ENCODE results near the gene DLGAP1. TPM values are rescaled to one million over a fixed set of nuclear protein-coding genes. Genes with fewer than 3 reads are reported as not detected.
A peak's percentile ranks its signal among the peaks of the same experiment; 100 is the strongest.

DLGAP1 gene
- total and polyA plus RNA-seq, 2 experiments from 2014 or later = 17.0 to 48.5 TPM

DNA sequence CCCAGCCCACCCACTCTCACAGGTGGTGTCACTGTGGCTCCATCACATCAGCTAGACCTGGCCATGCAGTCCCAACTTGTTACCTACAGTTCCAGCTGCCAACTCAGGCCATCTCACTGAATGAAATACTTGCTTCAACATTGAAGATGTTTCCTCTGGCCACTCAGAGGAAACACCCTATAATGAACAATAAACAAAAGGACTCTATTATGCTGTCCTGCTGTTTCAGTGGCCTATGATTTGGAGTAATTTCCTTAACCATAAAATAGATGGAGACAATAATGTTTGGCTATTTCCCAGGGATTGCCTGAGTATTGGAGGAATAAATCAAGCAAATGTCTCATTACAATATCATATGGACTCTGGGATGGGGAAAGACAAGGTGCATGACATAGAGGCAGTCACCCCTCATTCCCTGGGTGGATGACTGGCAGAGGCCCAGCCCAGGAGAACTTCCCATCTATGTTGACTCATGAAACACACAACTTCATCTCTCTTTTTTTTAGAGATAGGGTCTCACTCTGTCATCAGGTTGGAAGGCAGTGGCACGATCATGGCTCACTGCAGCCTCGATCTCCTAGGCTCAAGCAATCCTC, 870.7 kb downstream of the DLGAP1 start:
- H3K79me2 ChIP-seq (replicated peaks; ENCODE audit: insufficient read depth) = no peaks in the 10 kb centered on the region
- ATAC-seq (no peak), DNase-seq (ENCODE audit: low spot score) (no peak)
- peaks cover 6% of the 10 kb centered on the region; the same call in 2 of the 3 replicates for H3K36me3 Mint-ChIP-seq (ENCODE audit: low read depth)
- no peaks in the 10 kb centered on the region for H4K20me1 ChIP-seq (replicated peaks; ENCODE audit: insufficient read depth)
- H3K4me1 Mint-ChIP-seq = peaks cover 36% of the 10 kb centered on the region
- no peak overlapping the region for H2AFZ ChIP-seq
- peaks cover 6% of the 10 kb centered on the region for H3F3A ChIP-seq (replicated peaks; ENCODE audit: low read depth)
- no peak overlapping the region for H3K4me3 Mint-ChIP-seq
- H3K4me2 ChIP-seq = no peak overlapping the region
- peak overlapping the region; percentile 91 for H3K27ac Mint-ChIP-seq
- H3K36me3 ChIP-seq (ENCODE audit: insufficient read depth) = no peaks in the 10 kb centered on the region
- peak overlapping the region; percentile 93 for H3K27ac ChIP-seq (ENCODE audit: low read depth)
- no peaks in the 10 kb centered on the region for H3K9me2 ChIP-seq (ENCODE audit: insufficient read depth)
- peaks cover 22% of the 10 kb centered on the region for H3K4me1 ChIP-seq (ENCODE audit: insufficient read depth)
- peaks cover 6% of the 10 kb centered on the region; the same call in 1 of the 3 replicates for H3K9me3 Mint-ChIP-seq
- H3K4me3 ChIP-seq = no peak overlapping the region
- H3K27me3 Mint-ChIP-seq (ENCODE audit: insufficient read depth, low read depth, poor library complexity) = peaks cover 6% of the 10 kb centered on the region
- no peak for TF ChIP-seq EZH2phosphoT487 (IDR thresholded peaks at IDR 0.05; ENCODE audit: unreplicated experiment)
- TF ChIP-seq, protein P1, sequence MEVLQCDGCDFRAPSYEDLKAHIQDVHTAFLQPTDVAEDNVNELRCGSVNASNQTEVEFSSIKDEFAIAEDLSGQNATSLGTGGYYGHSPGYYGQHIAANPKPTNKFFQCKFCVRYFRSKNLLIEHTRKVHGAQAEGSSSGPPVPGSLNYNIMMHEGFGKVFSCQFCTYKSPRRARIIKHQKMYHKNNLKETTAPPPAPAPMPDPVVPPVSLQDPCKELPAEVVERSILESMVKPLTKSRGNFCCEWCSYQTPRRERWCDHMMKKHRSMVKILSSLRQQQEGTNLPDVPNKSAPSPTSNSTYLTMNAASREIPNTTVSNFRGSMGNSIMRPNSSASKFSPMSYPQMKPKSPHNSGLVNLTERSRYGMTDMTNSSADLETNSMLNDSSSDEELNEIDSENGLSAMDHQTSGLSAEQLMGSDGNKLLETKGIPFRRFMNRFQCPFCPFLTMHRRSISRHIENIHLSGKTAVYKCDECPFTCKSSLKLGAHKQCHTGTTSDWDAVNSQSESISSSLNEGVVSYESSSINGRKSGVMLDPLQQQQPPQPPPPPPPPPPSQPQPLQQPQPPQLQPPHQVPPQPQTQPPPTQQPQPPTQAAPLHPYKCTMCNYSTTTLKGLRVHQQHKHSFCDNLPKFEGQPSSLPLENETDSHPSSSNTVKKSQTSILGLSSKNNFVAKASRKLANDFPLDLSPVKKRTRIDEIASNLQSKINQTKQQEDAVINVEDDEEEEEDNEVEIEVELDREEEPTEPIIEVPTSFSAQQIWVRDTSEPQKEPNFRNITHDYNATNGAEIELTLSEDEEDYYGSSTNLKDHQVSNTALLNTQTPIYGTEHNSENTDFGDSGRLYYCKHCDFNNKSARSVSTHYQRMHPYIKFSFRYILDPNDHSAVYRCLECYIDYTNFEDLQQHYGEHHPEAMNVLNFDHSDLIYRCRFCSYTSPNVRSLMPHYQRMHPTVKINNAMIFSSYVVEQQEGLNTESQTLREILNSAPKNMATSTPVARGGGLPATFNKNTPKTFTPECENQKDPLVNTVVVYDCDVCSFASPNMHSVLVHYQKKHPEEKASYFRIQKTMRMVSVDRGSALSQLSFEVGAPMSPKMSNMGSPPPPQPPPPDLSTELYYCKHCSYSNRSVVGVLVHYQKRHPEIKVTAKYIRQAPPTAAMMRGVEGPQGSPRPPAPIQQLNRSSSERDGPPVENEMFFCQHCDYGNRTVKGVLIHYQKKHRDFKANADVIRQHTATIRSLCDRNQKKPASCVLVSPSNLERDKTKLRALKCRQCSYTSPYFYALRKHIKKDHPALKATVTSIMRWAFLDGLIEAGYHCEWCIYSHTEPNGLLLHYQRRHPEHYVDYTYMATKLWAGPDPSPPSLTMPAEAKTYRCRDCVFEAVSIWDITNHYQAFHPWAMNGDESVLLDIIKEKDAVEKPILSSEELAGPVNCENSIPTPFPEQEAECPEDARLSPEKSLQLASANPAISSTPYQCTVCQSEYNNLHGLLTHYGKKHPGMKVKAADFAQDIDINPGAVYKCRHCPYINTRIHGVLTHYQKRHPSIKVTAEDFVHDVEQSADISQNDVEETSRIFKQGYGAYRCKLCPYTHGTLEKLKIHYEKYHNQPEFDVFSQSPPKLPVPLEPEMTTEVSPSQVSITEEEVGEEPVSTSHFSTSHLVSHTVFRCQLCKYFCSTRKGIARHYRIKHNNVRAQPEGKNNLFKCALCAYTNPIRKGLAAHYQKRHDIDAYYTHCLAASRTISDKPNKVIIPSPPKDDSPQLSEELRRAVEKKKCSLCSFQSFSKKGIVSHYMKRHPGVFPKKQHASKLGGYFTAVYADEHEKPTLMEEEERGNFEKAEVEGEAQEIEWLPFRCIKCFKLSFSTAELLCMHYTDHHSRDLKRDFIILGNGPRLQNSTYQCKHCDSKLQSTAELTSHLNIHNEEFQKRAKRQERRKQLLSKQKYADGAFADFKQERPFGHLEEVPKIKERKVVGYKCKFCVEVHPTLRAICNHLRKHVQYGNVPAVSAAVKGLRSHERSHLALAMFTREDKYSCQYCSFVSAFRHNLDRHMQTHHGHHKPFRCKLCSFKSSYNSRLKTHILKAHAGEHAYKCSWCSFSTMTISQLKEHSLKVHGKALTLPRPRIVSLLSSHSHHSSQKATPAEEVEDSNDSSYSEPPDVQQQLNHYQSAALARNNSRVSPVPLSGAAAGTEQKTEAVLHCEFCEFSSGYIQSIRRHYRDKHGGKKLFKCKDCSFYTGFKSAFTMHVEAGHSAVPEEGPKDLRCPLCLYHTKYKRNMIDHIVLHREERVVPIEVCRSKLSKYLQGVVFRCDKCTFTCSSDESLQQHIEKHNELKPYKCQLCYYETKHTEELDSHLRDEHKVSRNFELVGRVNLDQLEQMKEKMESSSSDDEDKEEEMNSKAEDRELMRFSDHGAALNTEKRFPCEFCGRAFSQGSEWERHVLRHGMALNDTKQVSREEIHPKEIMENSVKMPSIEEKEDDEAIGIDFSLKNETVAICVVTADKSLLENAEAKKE (CRISPR knock-in tag; IDR thresholded peaks at IDR 0.05) = no peak
- TF ChIP-seq, protein P2, sequence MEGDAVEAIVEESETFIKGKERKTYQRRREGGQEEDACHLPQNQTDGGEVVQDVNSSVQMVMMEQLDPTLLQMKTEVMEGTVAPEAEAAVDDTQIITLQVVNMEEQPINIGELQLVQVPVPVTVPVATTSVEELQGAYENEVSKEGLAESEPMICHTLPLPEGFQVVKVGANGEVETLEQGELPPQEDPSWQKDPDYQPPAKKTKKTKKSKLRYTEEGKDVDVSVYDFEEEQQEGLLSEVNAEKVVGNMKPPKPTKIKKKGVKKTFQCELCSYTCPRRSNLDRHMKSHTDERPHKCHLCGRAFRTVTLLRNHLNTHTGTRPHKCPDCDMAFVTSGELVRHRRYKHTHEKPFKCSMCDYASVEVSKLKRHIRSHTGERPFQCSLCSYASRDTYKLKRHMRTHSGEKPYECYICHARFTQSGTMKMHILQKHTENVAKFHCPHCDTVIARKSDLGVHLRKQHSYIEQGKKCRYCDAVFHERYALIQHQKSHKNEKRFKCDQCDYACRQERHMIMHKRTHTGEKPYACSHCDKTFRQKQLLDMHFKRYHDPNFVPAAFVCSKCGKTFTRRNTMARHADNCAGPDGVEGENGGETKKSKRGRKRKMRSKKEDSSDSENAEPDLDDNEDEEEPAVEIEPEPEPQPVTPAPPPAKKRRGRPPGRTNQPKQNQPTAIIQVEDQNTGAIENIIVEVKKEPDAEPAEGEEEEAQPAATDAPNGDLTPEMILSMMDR (conservative IDR thresholded peaks at IDR 0.05; ENCODE audit: low read depth in 2 of 2) = no peak
- TF ChIP-seq STAT1 (IDR thresholded peaks at IDR 0.05; ENCODE audit: unreplicated experiment) = no peak
- no peak for TF ChIP-seq ZNF114 (CRISPR knock-in tag; IDR thresholded peaks at IDR 0.05)
- TF ChIP-seq, protein P3, sequence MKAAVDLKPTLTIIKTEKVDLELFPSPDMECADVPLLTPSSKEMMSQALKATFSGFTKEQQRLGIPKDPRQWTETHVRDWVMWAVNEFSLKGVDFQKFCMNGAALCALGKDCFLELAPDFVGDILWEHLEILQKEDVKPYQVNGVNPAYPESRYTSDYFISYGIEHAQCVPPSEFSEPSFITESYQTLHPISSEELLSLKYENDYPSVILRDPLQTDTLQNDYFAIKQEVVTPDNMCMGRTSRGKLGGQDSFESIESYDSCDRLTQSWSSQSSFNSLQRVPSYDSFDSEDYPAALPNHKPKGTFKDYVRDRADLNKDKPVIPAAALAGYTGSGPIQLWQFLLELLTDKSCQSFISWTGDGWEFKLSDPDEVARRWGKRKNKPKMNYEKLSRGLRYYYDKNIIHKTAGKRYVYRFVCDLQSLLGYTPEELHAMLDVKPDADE (IDR thresholded peaks at IDR 0.05) = no peak
- TF ChIP-seq ZNF331 (CRISPR knock-in tag; IDR thresholded peaks at IDR 0.05; ENCODE audit: low read depth) = no peak
- no peak for TF ChIP-seq NANOG (IDR thresholded peaks at IDR 0.05; ENCODE audit: borderline replicate concordance)
- no peak for TF ChIP-seq CREB1 (CRISPR knock-in tag; IDR thresholded peaks at IDR 0.05; ENCODE audit: low read depth)
- TF ChIP-seq REST (IDR thresholded peaks at IDR 0.05; ENCODE audit: unreplicated experiment) = no peak
- TF ChIP-seq POLR2AphosphoS5 (IDR thresholded peaks at IDR 0.05; ENCODE audit: low read depth) = no peak
- no peak for TF ChIP-seq EZH2 (IDR thresholded peaks at IDR 0.05; ENCODE audit: low read depth, unreplicated experiment)
- no peak for TF ChIP-seq JUNB (IDR thresholded peaks at IDR 0.05; ENCODE audit: unreplicated experiment)
- no peaks in the 10 kb centered on the region for H3K27me3 ChIP-seq (ENCODE audit: insufficient read depth)

All from GM23338 (cell line).